HL-60/S4 treated with phorbol 12-myristate 13-acetate at 8.2 ng/mL for 4 days and 3 days (cell line): Measurements from ENCODE around the gene BTBD16.

Source experiments
- in situ Hi-C: fragments of 300-500 bp; cut with MboI; formaldehyde crosslinking; loops from 2 replicates; pipeline ENCODE4 v1.15.0; 2022; ENCODE audit warnings: low sequenced_read_pairs

The BTBD16 gene

DNA sequence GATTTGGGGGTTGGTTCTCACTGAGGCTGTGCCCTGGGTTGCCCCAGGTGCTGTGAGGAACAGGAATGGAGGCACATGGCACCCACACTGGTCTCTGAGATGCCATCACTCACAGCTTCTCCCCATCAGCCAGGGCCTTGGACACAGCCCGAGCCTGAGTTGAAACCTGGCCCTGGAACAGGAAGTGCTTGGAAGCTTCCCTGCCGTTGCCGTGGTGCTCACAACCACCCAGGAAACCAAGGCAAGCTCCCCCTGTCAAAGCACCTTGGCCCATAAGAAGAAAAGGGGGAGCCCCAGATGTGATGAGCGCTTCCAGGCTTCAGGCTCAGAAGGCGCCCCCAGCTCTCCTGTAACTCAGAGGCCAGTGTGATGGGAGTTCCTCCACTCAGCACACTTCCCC lies at the start of gene BTBD16:
TSS of gene BTBD16 (plus strand) at position 221 of the 400 bp plus-strand sequence. CDS start 3,786 bp downstream, outside the sequence.
- in situ Hi-C loops: no loop called here

DNA sequence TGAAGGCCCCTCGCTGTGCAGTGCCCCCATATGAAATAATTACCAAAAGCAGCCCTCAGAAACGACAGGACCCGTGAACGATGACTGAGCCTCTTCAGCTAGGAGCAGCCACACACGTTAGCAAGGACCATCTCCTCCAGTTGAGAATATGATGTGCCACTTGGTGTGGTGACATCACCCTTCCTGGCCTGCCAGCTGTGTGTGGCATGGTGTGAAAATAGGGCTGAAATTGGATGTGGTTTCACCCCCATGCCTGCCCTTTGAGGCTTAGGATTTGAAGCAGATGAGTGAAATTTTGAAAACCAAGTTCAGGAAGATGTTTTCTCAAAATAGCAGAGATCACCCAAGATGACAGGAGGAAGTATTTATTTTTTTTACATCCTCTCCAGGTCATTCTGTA lies 49.1 kb upstream of the BTBD16 start:
- in situ Hi-C loops: no loop called here

DNA sequence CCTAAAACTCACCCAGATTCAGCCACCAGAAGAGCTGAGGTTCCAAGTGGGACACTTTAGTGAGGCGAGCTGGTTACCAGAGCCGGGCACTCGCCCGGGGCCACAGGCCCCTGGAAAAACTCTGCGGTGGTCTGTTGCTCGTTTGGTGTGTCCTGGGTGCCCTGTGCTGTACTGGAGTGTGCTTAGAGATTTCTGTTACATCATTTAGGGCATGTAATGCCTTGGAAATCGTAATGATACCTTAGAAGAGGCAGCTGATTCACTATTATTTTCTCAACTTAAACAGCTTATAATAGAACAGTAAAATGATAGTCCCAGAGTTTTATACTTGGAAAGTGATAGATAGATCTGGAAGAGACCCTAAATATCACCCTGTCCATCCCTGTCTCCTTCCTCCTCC lies 48.5 kb upstream of the BTBD16 start:
- in situ Hi-C loops: no loop called here

DNA sequence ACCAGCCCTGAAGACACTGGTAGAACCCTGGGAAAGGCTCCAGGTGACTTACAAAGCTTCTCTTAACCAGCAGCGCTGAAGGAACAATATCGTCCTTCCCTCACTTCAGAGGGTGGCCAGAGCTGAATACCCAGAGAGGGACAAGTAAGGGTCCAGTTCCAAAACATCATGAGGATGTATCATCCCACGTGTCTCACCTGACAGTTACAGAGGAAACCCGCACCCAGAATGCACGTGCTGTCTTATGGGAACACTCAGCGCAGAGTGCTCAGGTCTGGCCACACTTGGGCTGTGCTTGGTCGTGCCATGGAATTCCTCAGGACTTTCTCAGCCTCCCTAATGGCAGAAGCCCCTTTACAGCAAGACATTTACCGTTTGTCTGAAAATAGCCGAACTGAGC lies 46.9 kb upstream of the BTBD16 start:
- in situ Hi-C loops: no loop called here

DNA sequence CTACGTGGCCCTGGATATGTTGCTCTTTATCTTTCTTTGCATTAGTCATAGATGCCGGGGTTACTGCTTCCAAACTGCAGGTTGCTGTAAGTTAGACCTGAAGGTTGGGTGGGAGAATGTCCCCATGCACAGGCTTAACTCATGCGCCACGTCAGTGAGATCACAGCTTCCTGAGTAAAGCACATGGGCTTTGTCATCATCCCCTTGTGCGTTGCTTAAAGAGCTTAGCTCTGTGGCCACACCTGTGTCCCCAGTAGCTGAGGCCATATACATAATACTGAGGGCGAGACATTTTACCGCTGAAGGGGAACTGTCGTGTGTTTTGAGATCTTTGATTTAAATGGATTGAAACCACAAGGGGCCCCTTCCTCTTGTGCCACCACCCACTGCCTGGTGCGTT lies 45.8 kb upstream of the BTBD16 start:
- in situ Hi-C loops: no loop called here

DNA sequence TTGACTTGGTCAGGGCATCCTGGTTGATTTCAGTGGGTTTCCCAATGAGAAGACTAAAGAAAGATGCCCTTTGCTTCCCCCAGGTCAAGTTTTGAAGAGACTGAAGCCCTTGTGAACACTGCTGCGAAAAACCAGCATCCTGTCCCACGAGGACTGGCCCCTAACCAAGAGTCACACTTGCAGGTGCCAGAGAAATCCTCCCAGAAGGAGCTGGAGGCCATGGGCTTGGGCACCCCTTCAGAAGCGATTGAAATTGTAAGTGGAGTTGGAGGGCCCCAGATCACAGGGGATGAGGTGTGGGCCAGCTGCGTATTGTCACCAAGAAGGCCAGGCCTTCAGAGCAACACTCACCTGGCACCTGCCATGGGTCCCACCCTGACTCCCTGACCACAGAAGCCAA lies 43.3 kb upstream of the BTBD16 start:
- in situ Hi-C loops: no loop called here

DNA sequence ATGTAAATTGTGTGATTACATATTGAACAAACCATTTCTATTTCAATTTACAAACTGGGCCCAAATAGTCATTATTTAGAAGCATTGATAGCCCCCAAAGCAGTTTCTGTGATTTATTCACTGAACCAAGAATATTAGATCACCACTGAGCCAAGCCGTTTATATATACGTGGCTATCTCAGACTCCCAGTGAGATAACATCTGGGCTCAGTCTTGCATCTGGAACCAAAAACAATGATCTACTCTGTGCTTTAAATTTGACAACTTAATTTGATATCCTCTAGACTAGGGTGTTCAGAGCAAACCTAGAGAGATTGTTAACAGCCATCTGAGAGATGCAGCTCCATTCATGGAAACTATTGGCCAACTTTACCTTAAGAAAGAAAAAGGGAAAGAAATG lies 41.4 kb upstream of the BTBD16 start:
- in situ Hi-C loops: no loop called here

DNA sequence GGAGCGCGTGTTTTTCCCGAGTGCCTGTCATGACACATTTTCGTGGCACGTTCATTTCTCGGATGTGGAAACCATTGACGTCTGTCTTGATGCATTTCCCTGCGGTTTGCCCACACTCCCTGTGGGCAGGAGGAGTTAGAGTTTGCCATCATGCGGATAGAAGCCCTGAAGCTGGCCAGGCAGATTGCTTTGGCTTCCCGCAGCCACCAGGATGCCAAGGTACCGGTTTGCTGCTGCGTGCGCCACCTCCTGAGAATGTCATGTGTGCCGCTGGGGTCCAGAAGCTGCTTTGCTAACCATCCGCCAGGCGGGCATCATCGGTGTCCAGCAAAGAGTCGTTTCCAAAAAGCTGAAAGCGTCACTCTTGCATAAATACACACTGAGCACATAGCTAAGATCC lies 40.9 kb upstream of the BTBD16 start:
- in situ Hi-C loops: no loop called here

DNA sequence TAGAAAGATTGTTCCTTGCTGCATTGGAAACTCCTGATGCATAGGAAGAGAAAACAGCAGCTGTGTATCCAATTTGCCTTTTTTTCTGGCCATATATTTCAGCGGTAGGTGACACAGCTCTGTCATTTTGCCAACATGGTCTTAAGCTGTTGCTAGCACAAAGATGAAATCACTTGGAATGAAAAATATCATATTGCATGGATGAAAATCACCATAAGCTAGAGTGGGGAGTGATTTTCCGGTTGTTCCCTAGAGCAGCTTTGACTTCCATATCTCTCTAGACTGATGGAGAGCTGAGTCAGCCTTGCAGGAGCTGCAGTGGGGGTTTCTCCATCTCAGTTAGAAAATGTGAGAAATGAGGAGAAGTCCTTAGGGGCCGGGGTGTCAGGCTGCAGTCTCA lies 38.3 kb upstream of the BTBD16 start:
- in situ Hi-C loops: no loop called here

DNA sequence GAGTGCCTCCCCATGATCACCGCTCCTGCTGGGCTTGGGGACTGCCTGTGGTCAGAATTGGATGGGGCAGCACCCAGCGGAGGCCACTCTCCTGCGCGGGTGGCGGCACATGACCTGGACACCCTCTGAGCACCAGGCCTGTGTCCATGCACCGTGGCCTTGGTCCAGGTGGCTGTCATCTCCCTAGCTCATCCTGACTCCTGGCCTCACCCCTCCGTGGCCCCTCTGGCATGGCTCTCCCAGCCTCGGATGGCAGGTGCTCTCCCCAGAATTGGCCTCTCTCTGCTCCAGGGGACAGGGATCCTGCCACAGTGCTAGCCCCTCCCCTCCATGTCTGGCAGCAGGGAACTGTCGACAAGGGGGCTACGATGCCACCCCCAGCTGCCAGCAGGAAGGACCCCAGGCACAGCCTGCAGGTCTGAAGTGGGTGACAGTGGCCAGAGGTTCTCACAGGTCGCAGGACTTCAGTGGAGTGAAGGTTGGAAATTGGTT lies 37.2 kb upstream of the BTBD16 start:
- in situ Hi-C loops: no loop called here

DNA sequence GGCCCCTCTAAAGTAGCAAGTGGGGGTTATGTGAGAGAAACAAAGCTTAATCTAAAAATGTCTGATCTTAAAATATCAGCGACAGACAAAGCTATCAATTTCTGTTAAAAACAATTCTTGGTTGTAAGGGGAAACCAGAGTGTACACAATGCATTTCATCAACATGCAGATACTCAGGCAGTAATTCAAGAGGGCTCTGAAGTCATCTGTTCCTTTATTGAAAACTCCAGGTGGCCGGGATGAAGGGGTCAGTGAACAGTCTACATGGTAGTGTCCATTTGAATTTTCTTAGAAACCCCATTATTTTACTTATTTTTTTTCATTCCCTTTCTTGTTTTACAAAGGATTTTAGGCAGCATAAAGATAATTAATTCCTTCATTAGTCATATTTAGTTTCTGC lies 36.7 kb upstream of the BTBD16 start:
- in situ Hi-C loops: no loop called here

DNA sequence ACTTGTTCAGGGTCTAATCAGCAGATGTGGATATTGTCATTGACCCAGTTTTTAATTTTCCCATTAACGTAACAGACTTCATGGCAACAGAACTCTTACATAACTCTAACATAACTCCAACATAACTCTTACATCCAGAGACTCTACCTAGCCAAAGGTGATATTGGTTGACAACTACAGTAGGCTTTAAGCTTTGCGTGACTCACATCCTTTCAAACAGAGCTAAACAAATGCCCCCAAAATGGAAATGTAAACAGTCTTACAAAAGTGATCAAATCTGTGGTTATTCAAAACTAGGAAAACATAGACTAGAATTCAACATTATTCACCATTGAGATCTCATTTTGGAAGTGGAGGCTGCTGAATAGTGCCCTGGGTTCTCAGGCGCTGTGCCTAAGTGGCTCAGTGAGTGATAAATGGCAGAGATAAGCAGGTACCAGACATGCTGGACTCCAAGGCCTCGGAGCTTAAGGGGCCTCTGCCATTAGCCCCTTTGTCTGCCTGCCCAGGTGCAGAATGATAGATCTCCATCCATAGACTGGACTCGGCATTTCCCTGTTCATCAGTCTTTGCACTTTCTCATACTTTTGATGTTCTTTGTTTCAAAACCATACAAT lies 34.3 kb upstream of the BTBD16 start:
- in situ Hi-C loops: no loop called here

DNA sequence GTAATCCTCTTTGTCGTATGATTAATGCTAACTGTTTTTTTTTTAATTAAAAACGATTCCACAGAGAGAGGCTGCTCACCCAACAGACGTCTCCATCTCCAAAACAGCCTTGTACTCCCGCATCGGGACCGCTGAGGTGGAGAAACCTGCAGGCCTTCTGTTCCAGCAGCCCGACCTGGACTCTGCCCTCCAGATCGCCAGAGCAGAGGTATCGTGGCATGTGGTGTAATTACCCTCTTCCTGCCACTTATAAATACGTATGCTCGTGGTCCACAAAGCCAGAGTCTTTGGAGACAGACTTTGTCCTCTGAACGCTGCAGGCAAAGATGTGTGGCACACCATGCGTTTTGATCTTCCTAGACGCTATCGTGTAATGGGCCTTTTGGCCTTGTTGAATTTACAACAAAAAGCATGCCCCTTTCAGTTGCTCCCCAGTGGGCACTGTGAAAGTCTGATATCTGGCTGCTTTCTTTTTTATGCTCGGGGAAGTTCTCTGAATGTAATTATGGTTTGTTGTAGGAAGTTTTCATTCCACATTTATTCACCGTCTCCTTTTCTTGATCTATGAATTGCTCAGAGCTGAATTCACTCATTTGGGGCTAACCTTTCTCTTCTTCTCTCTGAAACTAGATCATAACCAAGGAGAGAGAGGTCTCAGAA lies 33.6 kb upstream of the BTBD16 start:
- in situ Hi-C loops: no loop called here

DNA sequence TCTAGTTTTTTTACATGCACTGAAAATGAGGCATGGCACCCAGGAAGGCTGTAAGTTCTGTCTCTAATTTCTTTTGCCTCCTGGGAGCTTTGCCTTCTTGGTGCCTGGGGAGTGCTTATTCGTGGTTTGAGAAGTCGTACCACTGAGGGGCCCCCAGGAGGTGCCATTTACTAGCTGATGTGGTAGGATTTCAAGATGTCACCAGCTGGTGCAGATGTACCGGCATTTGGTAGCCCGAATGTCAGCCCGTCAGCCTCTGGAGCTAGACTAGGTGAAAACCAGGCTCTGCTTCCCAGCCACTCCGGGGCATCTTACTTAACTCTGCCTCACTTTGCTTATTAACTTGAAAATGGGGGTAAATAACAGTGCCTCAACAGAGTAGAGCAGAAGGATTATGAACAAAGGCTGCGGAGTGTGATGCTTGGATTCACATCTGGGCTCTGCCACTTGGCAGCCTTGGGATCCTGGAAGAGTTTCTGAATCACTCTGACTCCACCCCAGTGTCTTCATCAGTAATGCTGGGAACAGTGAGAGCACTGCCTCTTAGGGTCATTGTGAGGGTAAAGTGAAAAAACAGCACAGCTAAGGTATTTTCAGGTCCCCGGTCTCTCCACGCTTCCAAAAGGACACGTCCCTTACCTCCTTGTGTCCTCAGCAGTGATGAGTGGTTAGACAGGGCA lies 31.4 kb upstream of the BTBD16 start:
- in situ Hi-C loops: no loop called here

DNA sequence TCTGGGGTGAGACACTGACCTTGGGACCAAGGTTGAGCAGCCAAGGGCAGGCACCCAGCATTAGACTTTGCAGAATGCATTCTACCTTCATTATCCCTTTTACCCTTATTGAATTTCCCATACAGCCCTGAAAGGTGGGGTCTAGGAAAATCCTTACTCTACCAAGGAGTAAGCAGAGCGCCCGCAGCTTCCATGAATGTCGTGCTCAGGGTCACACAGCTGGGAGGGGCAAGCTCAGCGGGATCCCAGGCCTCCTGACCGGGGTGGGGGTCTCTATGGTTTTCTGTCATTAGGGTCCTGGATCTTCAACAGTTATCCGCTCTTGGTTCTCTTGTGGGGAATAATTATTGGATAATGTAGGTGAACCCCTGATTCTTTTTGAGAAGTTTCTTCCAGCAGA lies 30.7 kb upstream of the BTBD16 start:
- in situ Hi-C loops: no loop called here

DNA sequence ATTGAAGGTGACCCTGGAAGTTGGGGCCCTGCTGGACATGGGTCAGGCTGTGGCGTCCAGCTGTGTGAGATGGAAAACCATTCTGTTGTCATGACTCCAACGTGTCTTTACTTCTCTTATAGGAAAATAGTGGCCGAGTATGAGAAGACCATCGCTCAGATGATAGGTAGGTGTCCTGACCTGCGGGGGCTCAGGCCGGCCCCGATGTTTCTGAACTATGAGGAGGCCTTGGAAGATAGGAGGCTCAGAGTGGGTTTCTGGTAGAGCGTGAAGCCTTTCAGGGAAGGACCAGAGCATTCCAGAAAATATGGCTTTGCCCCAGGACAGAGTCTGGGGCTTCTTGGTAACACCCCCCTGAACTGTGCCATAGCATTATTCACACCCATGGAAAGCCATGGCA lies 29.3 kb upstream of the BTBD16 start:
- in situ Hi-C loops: no loop called here

DNA sequence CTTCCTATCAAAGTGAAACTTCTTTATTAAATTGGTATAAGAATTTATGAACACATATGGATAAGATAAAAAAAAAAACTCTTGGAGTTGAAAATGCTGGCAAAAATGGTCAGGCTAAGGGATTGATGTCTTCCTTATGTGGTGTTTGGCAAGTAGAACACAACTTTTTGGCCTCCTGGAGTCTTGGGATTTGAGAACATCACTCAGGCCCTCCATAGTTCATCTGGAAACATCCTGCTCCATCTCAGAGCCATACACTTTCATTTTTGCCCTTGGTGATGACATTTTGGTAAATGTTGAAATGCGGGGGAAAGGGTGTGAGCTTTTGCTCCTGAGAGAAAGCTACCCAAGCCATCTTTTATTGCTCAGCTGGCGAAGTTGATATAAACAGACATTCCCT lies 27.5 kb upstream of the BTBD16 start:
- in situ Hi-C loops: no loop called here

DNA sequence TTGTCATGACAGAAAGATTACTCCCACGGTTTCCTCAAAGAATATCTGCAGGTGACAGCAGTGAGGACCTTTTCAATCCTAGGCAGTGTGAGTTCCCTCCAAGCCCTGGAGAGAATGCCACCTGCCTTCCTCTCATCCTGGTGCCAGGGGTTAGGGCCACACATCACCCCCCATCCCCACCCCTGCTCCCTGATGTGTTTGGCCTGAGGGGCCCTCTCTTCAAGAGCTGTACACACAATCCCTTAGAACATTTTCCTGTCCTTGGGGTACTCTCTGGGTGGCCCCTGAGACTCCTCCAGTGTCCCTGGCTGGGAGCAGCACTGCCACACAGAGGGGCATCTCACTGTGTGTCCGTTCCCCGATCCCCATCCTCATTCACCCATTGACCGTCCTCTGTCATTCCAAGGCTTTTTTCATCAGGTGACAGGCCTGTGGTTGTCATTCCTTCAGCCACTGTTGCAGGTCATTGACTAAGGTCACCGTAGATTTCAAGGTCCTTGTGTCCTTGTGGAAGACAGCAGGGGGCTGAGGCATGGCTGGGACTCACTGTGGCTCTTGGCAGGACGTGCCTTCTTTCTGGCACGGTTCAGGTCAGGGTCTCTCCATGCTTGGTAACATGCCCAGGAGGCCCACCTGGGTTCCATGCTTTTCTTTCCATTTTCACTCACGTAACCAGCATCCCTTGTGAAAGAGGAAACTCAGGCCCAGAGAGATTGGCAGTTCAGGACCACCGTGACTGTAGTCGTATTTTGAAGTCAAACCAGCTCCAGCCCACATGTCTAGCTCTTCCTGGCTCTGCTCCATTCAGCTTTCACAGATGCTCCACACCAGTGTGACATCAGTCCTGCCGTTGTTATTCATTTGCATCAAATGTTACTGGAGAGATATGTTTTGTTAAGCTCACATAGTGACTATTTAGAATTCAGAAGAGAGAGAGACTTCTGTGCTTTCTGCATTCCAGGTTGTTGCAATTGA lies 26.8 kb upstream of the BTBD16 start:
- in situ Hi-C loops: no loop called here

DNA sequence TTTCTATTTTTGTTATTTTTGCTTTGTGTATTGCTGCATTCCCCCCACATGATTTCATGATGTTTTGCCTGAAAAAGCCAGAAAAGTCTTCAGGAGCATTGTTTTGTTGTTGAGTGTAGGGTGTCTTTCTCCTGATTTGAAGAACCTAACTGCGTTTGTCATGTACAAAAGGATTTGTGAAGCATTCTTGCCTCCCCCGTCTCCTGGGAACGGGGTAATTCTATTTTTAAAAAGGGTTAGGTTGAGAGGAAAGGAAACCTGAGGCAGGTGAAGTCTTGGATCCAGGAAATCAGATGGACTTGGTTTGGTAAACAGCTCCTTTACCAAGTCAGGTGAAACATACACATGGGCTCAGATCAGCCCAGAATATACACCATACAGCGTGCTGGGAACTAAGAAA lies 26.0 kb upstream of the BTBD16 start:
- in situ Hi-C loops: no loop called here

DNA sequence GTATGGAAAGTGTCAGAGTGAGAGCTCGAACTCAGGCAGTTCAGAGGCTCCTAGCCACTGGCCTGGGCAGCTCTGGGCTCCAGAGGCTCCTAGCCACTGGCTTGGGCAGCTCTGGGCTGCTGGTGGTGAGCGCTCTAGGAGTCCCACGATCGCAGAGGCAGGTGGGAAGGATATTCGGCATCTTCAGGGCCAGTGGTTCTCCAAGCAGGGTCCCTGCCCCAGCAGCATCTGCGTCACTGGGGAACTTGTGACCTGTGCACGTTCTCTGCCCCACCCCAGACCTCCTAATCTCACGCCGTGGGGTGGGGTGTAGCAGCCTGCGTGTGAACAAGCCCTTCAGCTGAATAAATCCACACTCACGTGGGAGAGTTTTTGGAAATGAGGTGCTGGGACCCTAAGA lies 25.2 kb upstream of the BTBD16 start:
- in situ Hi-C loops: no loop called here
